ENCODE data around the gene UHRF1.

The UHRF1 gene

GRCh38 chr19:4904481-4904880 is 4.8 kb upstream of the UHRF1 start:
- Histone ChIP-seq H3K4me1 (ENCODE audit: control insufficient read depth, insufficient read depth, low read length) (peaks cover 5% of the 10 kb centered on the region), H3K27me3 (ENCODE audit: control insufficient read depth, insufficient read depth, low read length) (no peaks in the 10 kb centered on the region)

GRCh38 chr19:4906963-4907362 is 2.3 kb upstream of the UHRF1 start:
- H3K4me1 ChIP-seq (ENCODE audit: control insufficient read depth, insufficient read depth, low read length), result peaks cover 20% of the 10 kb centered on the region
- peaks cover 3% of the 10 kb centered on the region for H3K36me3 ChIP-seq (ENCODE audit: insufficient read depth, low read length)
- no peak overlapping the region for H3K9ac ChIP-seq (ENCODE audit: low read depth, low read length)
- no peaks in the 10 kb centered on the region for H3K9me3 ChIP-seq (replicated peaks; ENCODE audit: low read length)
- no peaks in the 10 kb centered on the region for H3K27me3 ChIP-seq (ENCODE audit: control insufficient read depth, insufficient read depth, low read length)
- H3K4me2 ChIP-seq (ENCODE audit: low read length), result no peak overlapping the region
- H3K4me3 ChIP-seq (ENCODE audit: low read length), result no peak overlapping the region

More at GRCh38 chr19:4904481-4904880, 4.8 kb upstream of the UHRF1 start:
- Histone ChIP-seq H3K9ac (ENCODE audit: low read depth, low read length) (no peak overlapping the region), H3K9me3 (replicated peaks; ENCODE audit: low read length) (no peaks in the 10 kb centered on the region), H3K4me3 (ENCODE audit: low read length) (no peak overlapping the region), H3K4me2 (ENCODE audit: low read length) (no peak overlapping the region), H3K36me3 (ENCODE audit: insufficient read depth, low read length) (no peaks in the 10 kb centered on the region)

- H3K9me3 ChIP-seq (replicated peaks; ENCODE audit: low read length), result no peaks in the 10 kb centered on the region
- H3K36me3 ChIP-seq (ENCODE audit: insufficient read depth, low read length), result peaks cover 3% of the 10 kb centered on the region
- no peak overlapping the region for H3K4me3 ChIP-seq (ENCODE audit: low read length)
- peaks cover 30% of the 10 kb centered on the region for H3K4me1 ChIP-seq (ENCODE audit: control insufficient read depth, insufficient read depth, low read length)
- H3K4me2 ChIP-seq (ENCODE audit: low read length), result no peak overlapping the region
- no peak overlapping the region for H3K9ac ChIP-seq (ENCODE audit: low read depth, low read length)
- H3K27me3 ChIP-seq (ENCODE audit: control insufficient read depth, insufficient read depth, low read length), result no peaks in the 10 kb centered on the region
Measured at GRCh38 chr19:4908360-4908759, 941 bp upstream of the UHRF1 start.

GRCh38 chr19:4908781-4909155 is 533 bp upstream of the UHRF1 start:
- Histone ChIP-seq H3K9me3 (replicated peaks; ENCODE audit: low read length) (no peaks in the 10 kb centered on the region), H3K9ac (ENCODE audit: low read depth, low read length) (peak overlapping the region; percentile 78), H3K36me3 (ENCODE audit: insufficient read depth, low read length) (peaks cover 3% of the 10 kb centered on the region), H3K4me3 (ENCODE audit: low read length) (peak overlapping the region; percentile 86), H3K4me2 (ENCODE audit: low read length) (peak overlapping the region; percentile 97), H3K27me3 (ENCODE audit: control insufficient read depth, insufficient read depth, low read length) (no peaks in the 10 kb centered on the region), H3K4me1 (ENCODE audit: control insufficient read depth, insufficient read depth, low read length) (peaks cover 34% of the 10 kb centered on the region)

GRCh38 chr19:4909897-4910593 is 744 bp downstream of the UHRF1 start:
- H3K4me1 ChIP-seq (ENCODE audit: control insufficient read depth, insufficient read depth, low read length), result peaks cover 46% of the 10 kb centered on the region
- H3K9ac ChIP-seq (ENCODE audit: low read depth, low read length), result peak overlapping the region; percentile 78
- no peaks in the 10 kb centered on the region for H3K9me3 ChIP-seq (replicated peaks; ENCODE audit: low read length)
- H3K36me3 ChIP-seq (ENCODE audit: insufficient read depth, low read length), result peaks cover 8% of the 10 kb centered on the region
- peak overlapping the region; percentile 97 for H3K4me2 ChIP-seq (ENCODE audit: low read length)
- peak overlapping the region; percentile 86 for H3K4me3 ChIP-seq (ENCODE audit: low read length)
- no peaks in the 10 kb centered on the region for H3K27me3 ChIP-seq (ENCODE audit: control insufficient read depth, insufficient read depth, low read length)

GRCh38 chr19:4910594-4911281 is 1.4 kb downstream of the UHRF1 start:
- Histone ChIP-seq H3K4me3 (ENCODE audit: low read length) (peak overlapping the region; percentile 86), H3K4me1 (ENCODE audit: control insufficient read depth, insufficient read depth, low read length) (peaks cover 53% of the 10 kb centered on the region), H3K9ac (ENCODE audit: low read depth, low read length) (peak overlapping the region; percentile 78), H3K9me3 (replicated peaks; ENCODE audit: low read length) (no peaks in the 10 kb centered on the region), H3K27me3 (ENCODE audit: control insufficient read depth, insufficient read depth, low read length) (no peaks in the 10 kb centered on the region), H3K4me2 (ENCODE audit: low read length) (peak overlapping the region; percentile 97), H3K36me3 (ENCODE audit: insufficient read depth, low read length) (peaks cover 8% of the 10 kb centered on the region)

- peak overlapping the region; percentile 86 for H3K4me3 ChIP-seq (ENCODE audit: low read length)
- peak overlapping the region; percentile 97 for H3K4me2 ChIP-seq (ENCODE audit: low read length)
- H3K4me1 ChIP-seq (ENCODE audit: control insufficient read depth, insufficient read depth, low read length), result peaks cover 59% of the 10 kb centered on the region
- H3K36me3 ChIP-seq (ENCODE audit: insufficient read depth, low read length), result peaks cover 11% of the 10 kb centered on the region
- H3K9me3 ChIP-seq (replicated peaks; ENCODE audit: low read length), result no peaks in the 10 kb centered on the region
- H3K27me3 ChIP-seq (ENCODE audit: control insufficient read depth, insufficient read depth, low read length), result no peaks in the 10 kb centered on the region
- H3K9ac ChIP-seq (ENCODE audit: low read depth, low read length), result peak overlapping the region; percentile 78
Measured at GRCh38 chr19:4911314-4911713, 2.0 kb downstream of the UHRF1 start.

- Histone ChIP-seq H3K27me3 (ENCODE audit: control insufficient read depth, insufficient read depth, low read length) (no peaks in the 10 kb centered on the region), H3K36me3 (ENCODE audit: insufficient read depth, low read length) (peaks cover 11% of the 10 kb centered on the region), H3K4me1 (ENCODE audit: control insufficient read depth, insufficient read depth, low read length) (peaks cover 59% of the 10 kb centered on the region), H3K4me3 (ENCODE audit: low read length) (peak overlapping the region; percentile 86), H3K9ac (ENCODE audit: low read depth, low read length) (peak overlapping the region; percentile 78), H3K4me2 (ENCODE audit: low read length) (peak overlapping the region; percentile 97), H3K9me3 (replicated peaks; ENCODE audit: low read length) (no peaks in the 10 kb centered on the region)
Measured at GRCh38 chr19:4911786-4912672, 2.7 kb downstream of the UHRF1 start.

GRCh38 chr19:4913996-4914735 is 4.9 kb downstream of the UHRF1 start:
- H3K36me3 ChIP-seq (ENCODE audit: insufficient read depth, low read length), result peaks cover 11% of the 10 kb centered on the region
- no peaks in the 10 kb centered on the region for H3K9me3 ChIP-seq (replicated peaks; ENCODE audit: low read length)
- H3K4me3 ChIP-seq (ENCODE audit: low read length), result no peak overlapping the region
- H3K9ac ChIP-seq (ENCODE audit: low read depth, low read length), result peak overlapping the region; percentile 19
- H3K27me3 ChIP-seq (ENCODE audit: control insufficient read depth, insufficient read depth, low read length), result no peaks in the 10 kb centered on the region
- H3K4me2 ChIP-seq (ENCODE audit: low read length), result peak overlapping the region; percentile 64
- H3K4me1 ChIP-seq (ENCODE audit: control insufficient read depth, insufficient read depth, low read length), result peaks cover 56% of the 10 kb centered on the region

GRCh38 chr19:4914736-4915501 is 5.6 kb downstream of the UHRF1 start:
- Histone ChIP-seq H3K27me3 (ENCODE audit: control insufficient read depth, insufficient read depth, low read length) (no peaks in the 10 kb centered on the region), H3K4me2 (ENCODE audit: low read length) (peak overlapping the region; percentile 64), H3K36me3 (ENCODE audit: insufficient read depth, low read length) (peaks cover 11% of the 10 kb centered on the region), H3K4me3 (ENCODE audit: low read length) (peak overlapping the region; percentile 32), H3K9ac (ENCODE audit: low read depth, low read length) (peak overlapping the region; percentile 45), H3K4me1 (ENCODE audit: control insufficient read depth, insufficient read depth, low read length) (peaks cover 54% of the 10 kb centered on the region), H3K9me3 (replicated peaks; ENCODE audit: low read length) (no peaks in the 10 kb centered on the region)

All from skeletal muscle satellite cell (primary cell).